ENCODE data around the gene PKNOX2. TPM values are rescaled to one million over a fixed set of nuclear protein-coding genes. Genes with fewer than 3 reads are reported as not detected.

Gene PKNOX2
- total RNA-seq, 3 donors from 2014 or later (not counting 1 experiment from before 2014, with no cell fraction given) = not detected

- no peaks in the 10 kb centered on the region for H3K36me3 Mint-ChIP-seq
- peaks cover 11 to 18% of the 10 kb centered on the region in 2 donors for H3K27me3 Mint-ChIP-seq (ENCODE audit: low read depth in 2 of 2)
- no peaks in the 10 kb centered on the region for H3K9me3 Mint-ChIP-seq
- Histone ChIP-seq H3K27me3 (ENCODE audit: control insufficient read depth, insufficient read depth, low read length) (no peaks in the 10 kb centered on the region), H3K27ac (ENCODE audit: low read length) (no peak overlapping the region), H3K4me3 (ENCODE audit: low read length) (no peak overlapping the region), H3K36me3 (ENCODE audit: control insufficient read depth, insufficient read depth, low read length) (no peaks in the 10 kb centered on the region), H3K4me1 (ENCODE audit: control insufficient read depth, insufficient read depth, low read length) (no peaks in the 10 kb centered on the region), H3K9me3 (ENCODE audit: control insufficient read depth, insufficient read depth, low read length) (no peaks in the 10 kb centered on the region)
- H3K4me1 Mint-ChIP-seq = no peaks in the 10 kb centered on the region
- DNase-seq (no peak), ATAC-seq (no peak)
- H3K27ac Mint-ChIP-seq = no peak overlapping the region
- WGBS (ENCODE audit: insufficient coverage) = 92% methylated on average over 5 of the region's 5 CpGs
- no peak for TF ChIP-seq CTCF (IDR thresholded peaks at IDR 0.05)
- intact Hi-C loops (cut with micrococcal nuclease) = no loop called here
- H3K4me3 Mint-ChIP-seq = no peak overlapping the region
These were observed 111.5 kb downstream of the PKNOX2 start for GRCh38 chr11:125275905-125276618.

- H3K4me1 Mint-ChIP-seq = no peaks in the 10 kb centered on the region
These were observed 112.0 kb downstream of the PKNOX2 start for GRCh38 chr11:125276619-125276976.

GRCh38 chr11:125279676-125280418, 115.3 kb downstream of the PKNOX2 start:
- no peak overlapping the region for H3K27ac Mint-ChIP-seq
- H3K27ac ChIP-seq (ENCODE audit: low read length) = no peak overlapping the region
- no peaks in the 10 kb centered on the region for H3K9me3 Mint-ChIP-seq
- H3K36me3 ChIP-seq (ENCODE audit: control insufficient read depth, insufficient read depth, low read length) = no peaks in the 10 kb centered on the region
- TF ChIP-seq CTCF (IDR thresholded peaks at IDR 0.05) = no peak
- intact Hi-C loops (cut with micrococcal nuclease) = no loop called here
- H3K4me3 ChIP-seq (ENCODE audit: low read length) = no peak overlapping the region
- no peak overlapping the region for H3K4me3 Mint-ChIP-seq
- WGBS (ENCODE audit: insufficient coverage) = 85% methylated on average over 7 of the region's 8 CpGs
- no peaks in the 10 kb centered on the region for H3K4me1 ChIP-seq (ENCODE audit: control insufficient read depth, insufficient read depth, low read length)
- peaks cover 4 to 17% of the 10 kb centered on the region in 2 donors for H3K27me3 Mint-ChIP-seq (ENCODE audit: low read depth in 2 of 2)
- H3K36me3 Mint-ChIP-seq = no peaks in the 10 kb centered on the region
- H3K4me1 Mint-ChIP-seq = no peaks in the 10 kb centered on the region
- ATAC-seq (no peak), DNase-seq (no peak)
- no peaks in the 10 kb centered on the region for H3K27me3 ChIP-seq (ENCODE audit: control insufficient read depth, insufficient read depth, low read length)
- H3K9me3 ChIP-seq (ENCODE audit: control insufficient read depth, insufficient read depth, low read length) = no peaks in the 10 kb centered on the region

More at GRCh38 chr11:125276619-125276976, 112.0 kb downstream of the PKNOX2 start:
- DNase-seq (no peak), ATAC-seq (no peak)
- Histone ChIP-seq H3K27me3 (ENCODE audit: control insufficient read depth, insufficient read depth, low read length) (no peaks in the 10 kb centered on the region), H3K9me3 (ENCODE audit: control insufficient read depth, insufficient read depth, low read length) (no peaks in the 10 kb centered on the region), H3K36me3 (ENCODE audit: control insufficient read depth, insufficient read depth, low read length) (no peaks in the 10 kb centered on the region), H3K4me1 (ENCODE audit: control insufficient read depth, insufficient read depth, low read length) (no peaks in the 10 kb centered on the region), H3K4me3 (ENCODE audit: low read length) (no peak overlapping the region), H3K27ac (ENCODE audit: low read length) (no peak overlapping the region)
- H3K4me3 Mint-ChIP-seq = no peak overlapping the region
- H3K27me3 Mint-ChIP-seq (ENCODE audit: low read depth in 2 of 2) = peaks cover 8 to 17% of the 10 kb centered on the region in 2 donors
- intact Hi-C loops (cut with micrococcal nuclease) = no loop called here
- no peaks in the 10 kb centered on the region for H3K9me3 Mint-ChIP-seq
- H3K36me3 Mint-ChIP-seq = no peaks in the 10 kb centered on the region
- no peak for TF ChIP-seq CTCF (IDR thresholded peaks at IDR 0.05)
- H3K27ac Mint-ChIP-seq = no peak overlapping the region

Data from natural killer cell (primary cell).